Motor neuron (in vitro differentiated cells): Measurements from ENCODE around the gene COX8C. TPM values are rescaled to one million over a fixed set of nuclear protein-coding genes. Genes with fewer than 3 reads are reported as not detected.
"Not testable (repeated sequence)": the region's sequence is repeated elsewhere in the genome, so short reads cannot be mapped to it uniquely, and the experiment has no call there.

Experiments
- ATAC-seq, 8 experiments: fragments of 200-7000 bp; cut with Tn5 transposase; replicated peaks in 6 of 8; 2 replicates each; pipeline ENCODE4 v1.8.0; 2021; ENCODE audit warnings: mild to moderate bottlenecking in 8 of 8, moderate library complexity in 8 of 8
- H3K27ac ChIP-seq, 2 donors: fragments of 250-450 bp; sonication (Bioruptor Pico); 2 replicates each; pipeline ENCODE4 v1.9.0; 2021; ENCODE audit warnings: antibody characterized with exemption in 2 of 2, mild to moderate bottlenecking in 2 of 2, moderate library complexity in 1 of 2
- H3K4me1 ChIP-seq, 2 donors: fragments of 250-450 bp; sonication (Bioruptor Pico); replicated peaks in 1 of 2; 2 replicates each; pipeline ENCODE4 v1.6.1; 2021; ENCODE audit warnings: antibody characterized with exemption in 2 of 2, mild to moderate bottlenecking in 2 of 2, moderate library complexity in 1 of 2
- H3K4me3 ChIP-seq, 5 donors: fragments of 250-450 bp; sonication (Bioruptor Pico); 2 replicates each; pipeline ENCODE4 v1.9.0; 2021; ENCODE audit warnings: antibody characterized with exemption in 5 of 5, mild to moderate bottlenecking in 5 of 5, moderate library complexity in 4 of 5
- WGBS, 10 experiments: fragments of 450-650 bp; shearing (Covaris generic); methylation state at CpG; one replicate each; pipeline ENCODE4 v1.0.0; 2022; 5-methylcytosine and 5-hydroxymethylcytosine counted together
- in situ Hi-C, 9 experiments: fragments of 400-800 bp; cut with MboI; loops; one replicate each; pipeline ENCODE4 v1.15.0; 2021; ENCODE audit warnings: low sequenced_read_pairs in 9 of 9, low pct_unique_long_range_greater_than_20kb in 2 of 9; ENCODE audit not compliant: unreplicated experiment in 9 of 9
- total RNA-seq, 8 experiments: library from RNA; unstranded; fragments of 300-600 nt; gene quantifications; 2 replicates each; pipeline versions ENCODE4 v1.2.3 to v1.2.4, GENCODE V29; 2022

Gene COX8C
- total RNA-seq, 8 experiments from 2014 or later, result 0.55 to 1.3 TPM; not detected in 6

- in situ Hi-C loops, result no loop called here
- H3K4me1 ChIP-seq, result peaks cover 0 to 5% of the 10 kb centered on the region in 2 donors
- H3K27ac ChIP-seq, result no peak overlapping the region
- WGBS, 10 experiments, result 33 to 100% (median 89%) methylated on average over 2 to 5 of the region's 5 CpGs; no CpG with 5 or more reads in 1 of the 10 experiments
- no peak overlapping the region for H3K4me3 ChIP-seq
- peak in 1 of 8 experiments; percentile 41 for ATAC-seq
Measured at GRCh38 chr14:93348292-93348691, 1.3 kb downstream of the COX8C start.

- WGBS, 10 experiments, result 50 to 93% (median 73%) methylated on average over 1 to 6 of the region's 6 CpGs; no CpG with 5 or more reads in 3 of the 10 experiments
- ATAC-seq, H3K27ac ChIP-seq, in situ Hi-C loops, H3K4me1 ChIP-seq, H3K4me3 ChIP-seq: not testable (repeated sequence)
Measured at GRCh38 chr14:93354873-93355272, 7.9 kb downstream of the COX8C start.

DNA sequence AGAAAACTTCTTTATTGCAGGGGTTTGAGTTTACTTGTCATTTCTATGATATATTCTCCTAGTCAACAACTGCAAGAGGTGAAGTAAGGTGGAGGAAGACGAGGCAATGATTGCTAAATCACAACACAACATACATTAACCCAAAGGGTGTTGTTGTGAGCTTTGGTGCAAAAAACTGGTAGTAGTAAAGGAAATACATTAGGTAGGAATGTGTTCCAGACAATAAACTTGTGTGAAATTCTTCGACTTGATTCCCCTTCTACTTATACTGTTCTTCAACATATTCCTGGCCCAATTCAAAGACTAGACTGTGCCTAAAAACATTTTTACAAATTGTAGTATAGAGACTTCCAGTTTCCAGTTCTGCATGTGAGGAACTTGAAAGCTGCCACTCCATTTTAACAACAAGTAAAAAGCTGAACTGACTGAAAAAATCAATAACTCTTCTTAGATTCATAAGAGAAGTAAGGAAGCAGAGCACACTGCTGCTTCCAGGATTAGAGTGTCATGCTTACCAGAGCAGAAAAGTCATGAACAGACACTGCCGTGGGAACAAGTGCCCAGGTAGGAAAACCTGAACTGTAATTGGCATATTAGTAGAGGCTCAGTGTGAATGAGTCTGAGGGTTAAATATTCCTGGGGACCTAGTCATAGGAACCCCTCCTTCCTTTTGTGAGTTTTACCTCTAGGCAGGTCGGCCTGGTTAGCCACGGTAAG is 22.2 kb downstream of the COX8C start:
- in situ Hi-C loops, result no loop called here
- Histone ChIP-seq H3K4me1 (no peaks in the 10 kb centered on the region), H3K27ac (no peak overlapping the region), H3K4me3 (no peak overlapping the region)
- ATAC-seq, result no peak
- 0 to 100% (median 70%) methylated on average over 1 to 5 of the region's 5 CpGs for WGBS, 10 experiments

GRCh38 chr14:93369713-93370266 is 22.8 kb downstream of the COX8C start:
- no peak for ATAC-seq
- in situ Hi-C loops, result no loop called here
- WGBS, 10 experiments, result 25 to 100% (median 83%) methylated on average over 1 to 4 of the region's 4 CpGs; no CpG with 5 or more reads in 1 of the 10 experiments

DNA sequence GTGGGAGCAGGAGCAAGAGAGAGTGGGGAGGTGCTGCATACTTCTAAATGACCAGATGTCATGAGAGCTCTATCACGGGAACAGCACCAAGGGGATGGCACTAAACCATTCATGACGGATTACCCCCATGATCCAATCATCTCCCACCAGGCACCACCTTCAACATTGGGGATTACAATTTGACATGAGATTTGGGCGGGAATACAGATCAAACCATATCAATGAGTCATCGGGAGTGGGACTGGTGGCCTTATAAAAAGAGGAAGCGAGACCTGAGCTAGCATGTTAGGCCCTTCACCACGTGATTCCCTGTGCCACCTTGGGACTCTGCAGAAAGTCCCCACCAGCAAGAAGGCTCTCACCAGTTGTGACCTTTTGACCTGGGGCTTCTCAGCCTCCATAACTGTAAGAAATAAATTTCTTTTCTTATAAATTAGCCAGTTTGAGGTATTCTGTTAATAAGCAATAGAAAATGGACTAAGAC is 28.7 kb downstream of the COX8C start:
- H3K4me3 ChIP-seq, result no peak overlapping the region
- no peak for ATAC-seq
- H3K4me1 ChIP-seq, result no peaks in the 10 kb centered on the region
- H3K27ac ChIP-seq, result no peak overlapping the region
- in situ Hi-C loops, result no loop called here
- WGBS, 10 experiments, result 45 to 100% (median 76%) methylated on average over 1 to 5 of the region's 6 CpGs; no CpG with 5 or more reads in 5 of the 10 experiments

More at GRCh38 chr14:93369713-93370266, 22.8 kb downstream of the COX8C start:
- H3K27ac ChIP-seq, result no peak overlapping the region
- no peaks in the 10 kb centered on the region for H3K4me1 ChIP-seq
- H3K4me3 ChIP-seq, result no peak overlapping the region

GRCh38 chr14:93379831-93380230 is 32.8 kb downstream of the COX8C start:
- no peak overlapping the region for H3K27ac ChIP-seq
- H3K4me1 ChIP-seq, result no peaks in the 10 kb centered on the region
- in situ Hi-C loops, result no loop called here
- no peak overlapping the region for H3K4me3 ChIP-seq
- no peak for ATAC-seq
- 0 to 100% (median 29%) methylated on average over 1 of the region's 1 CpG; no CpG with 5 or more reads in 3 of the 10 experiments for WGBS, 10 experiments

DNA sequence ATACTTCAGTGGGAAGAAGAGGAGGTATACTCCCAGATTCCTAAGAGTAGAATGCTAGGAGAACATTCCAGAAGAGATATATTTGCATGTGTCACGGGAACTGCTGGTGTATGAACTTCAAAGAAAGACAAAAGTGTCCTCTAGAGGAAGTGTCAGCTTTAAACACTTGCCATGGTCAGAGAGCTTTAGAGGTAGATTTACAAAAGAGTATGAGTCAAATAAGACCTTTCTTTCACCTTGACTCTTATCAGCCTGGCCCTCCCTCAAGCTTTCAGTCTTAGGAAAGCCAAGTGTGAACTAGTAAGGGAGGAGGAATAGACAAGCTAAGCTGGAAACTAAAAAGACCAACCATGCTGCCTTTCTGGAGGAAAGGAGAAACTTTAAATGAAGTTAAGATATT is 34.7 kb downstream of the COX8C start:
- in situ Hi-C loops, result no loop called here
- Histone ChIP-seq H3K27ac (no peak overlapping the region), H3K4me1 (no peaks in the 10 kb centered on the region), H3K4me3 (no peak overlapping the region)
- no peak for ATAC-seq
- 0 to 100% (median 50%) methylated on average over 1 of the region's 1 CpG; no CpG with 5 or more reads in 5 of the 10 experiments for WGBS, 10 experiments

GRCh38 chr14:93384256-93384655 is 37.3 kb downstream of the COX8C start:
- in situ Hi-C loops, H3K27ac ChIP-seq, H3K4me1 ChIP-seq, ATAC-seq, H3K4me3 ChIP-seq: not testable (repeated sequence)
- 0 to 83% (median 33%) methylated on average over 1 of the region's 1 CpG; no CpG with 5 or more reads in 3 of the 10 experiments for WGBS, 10 experiments

GRCh38 chr14:93395231-93395630 is 48.2 kb downstream of the COX8C start:
- H3K4me3 ChIP-seq, result no peak overlapping the region
- no peaks in the 10 kb centered on the region for H3K4me1 ChIP-seq
- in situ Hi-C loops, result no loop called here
- no peak for ATAC-seq
- no peak overlapping the region for H3K27ac ChIP-seq

DNA sequence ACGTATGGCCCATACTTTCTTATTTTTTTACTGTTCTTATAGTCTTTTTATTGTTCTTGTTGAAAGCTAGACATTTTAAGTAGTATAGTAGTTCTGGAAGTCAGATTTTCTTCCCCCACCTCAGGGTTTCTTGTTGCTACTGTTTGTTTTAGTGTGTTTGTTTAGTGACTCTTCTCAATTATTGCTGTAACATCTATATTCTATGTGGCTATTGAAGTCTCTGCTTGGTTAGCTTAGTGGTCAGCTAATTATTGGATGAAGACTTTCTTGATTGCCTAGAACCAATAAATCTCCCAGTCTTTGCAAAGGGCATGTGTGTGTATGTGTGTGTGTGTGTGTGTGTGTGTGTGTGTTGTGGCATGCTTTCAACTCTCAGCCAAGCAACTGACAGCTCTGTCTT is 49.5 kb downstream of the COX8C start:
- no peak overlapping the region for H3K27ac ChIP-seq
- 14 to 100% (median 77%) methylated on average over 1 of the region's 1 CpG; no CpG with 5 or more reads in 1 of the 10 experiments for WGBS, 10 experiments
- in situ Hi-C loops, result no loop called here
- peaks cover 0 to 3% of the 10 kb centered on the region in 2 donors for H3K4me1 ChIP-seq
- no peak for ATAC-seq
- no peak overlapping the region for H3K4me3 ChIP-seq

Other genes starting within 250 kb of the COX8C start
- 10 to 100 TPM; 16.2 to 37.3 (median 22.4) TPM for gene ITPK1, start 231.3 kb upstream of the COX8C start, total RNA-seq
- 10 to 100 TPM; 13.6 to 81.2 (median 50.4) TPM for gene MOAP1, start 162.3 kb upstream of the COX8C start, total RNA-seq
- gene LYSET, start 161.9 kb upstream of the COX8C start, total RNA-seq, result 10 to 100 TPM; 11.7 to 26.5 (median 20.8) TPM
- gene GON7, start 140.1 kb upstream of the COX8C start, total RNA-seq, result 10 to 100 TPM; 10.3 to 23.7 (median 15.6) TPM
- 10 to 100 TPM in 7 of 8 experiments, 1 to 10 TPM in 1; 7.5 to 29.6 (median 18.9) TPM for gene UBR7, start 139.9 kb upstream of the COX8C start, total RNA-seq
- 10 to 100 TPM; 10.1 to 26.0 (median 15.1) TPM for gene BTBD7, start 14.1 kb upstream of the COX8C start, total RNA-seq
- 10 to 100 TPM in 3 of 8 experiments, 1 to 10 TPM in 3, under 1 TPM in 2; 0.31 to 16.8 (median 7.2) TPM for gene UNC79, start 83.8 kb downstream of the COX8C start, total RNA-seq